ENCODE measurements around the gene SLC30A3.

Gene SLC30A3

GRCh38 chr2:27256855-27257454, 5.9 kb downstream of the SLC30A3 start:
- no peak for DNase-seq

GRCh38 chr2:27255660-27256059, 7.2 kb downstream of the SLC30A3 start:
- no peak for DNase-seq

DNA sequence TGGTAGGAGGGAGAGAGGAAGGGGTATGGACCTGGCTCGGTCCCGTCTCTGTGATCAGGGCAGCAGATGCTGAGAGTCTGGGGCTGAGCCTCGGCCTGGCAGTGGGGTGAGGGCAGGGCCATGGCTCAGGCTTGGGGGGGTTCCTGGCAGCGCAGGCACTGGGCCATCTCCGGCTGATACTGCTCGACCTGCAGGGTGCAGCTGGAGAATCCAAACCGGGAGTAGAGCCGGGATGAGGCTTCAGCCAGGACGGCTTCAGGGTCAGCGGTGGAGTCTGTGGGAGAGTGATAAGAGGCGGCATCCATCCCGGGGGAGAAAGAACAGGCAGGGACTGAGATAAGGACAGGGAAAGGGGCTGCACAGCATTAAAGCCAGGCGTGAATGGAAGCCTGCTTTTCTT, 7.7 kb downstream of the SLC30A3 start:
- no peak for DNase-seq

GRCh38 chr2:27251766-27252165, 11.1 kb downstream of the SLC30A3 start:
- DNase-seq, result no peak

DNA sequence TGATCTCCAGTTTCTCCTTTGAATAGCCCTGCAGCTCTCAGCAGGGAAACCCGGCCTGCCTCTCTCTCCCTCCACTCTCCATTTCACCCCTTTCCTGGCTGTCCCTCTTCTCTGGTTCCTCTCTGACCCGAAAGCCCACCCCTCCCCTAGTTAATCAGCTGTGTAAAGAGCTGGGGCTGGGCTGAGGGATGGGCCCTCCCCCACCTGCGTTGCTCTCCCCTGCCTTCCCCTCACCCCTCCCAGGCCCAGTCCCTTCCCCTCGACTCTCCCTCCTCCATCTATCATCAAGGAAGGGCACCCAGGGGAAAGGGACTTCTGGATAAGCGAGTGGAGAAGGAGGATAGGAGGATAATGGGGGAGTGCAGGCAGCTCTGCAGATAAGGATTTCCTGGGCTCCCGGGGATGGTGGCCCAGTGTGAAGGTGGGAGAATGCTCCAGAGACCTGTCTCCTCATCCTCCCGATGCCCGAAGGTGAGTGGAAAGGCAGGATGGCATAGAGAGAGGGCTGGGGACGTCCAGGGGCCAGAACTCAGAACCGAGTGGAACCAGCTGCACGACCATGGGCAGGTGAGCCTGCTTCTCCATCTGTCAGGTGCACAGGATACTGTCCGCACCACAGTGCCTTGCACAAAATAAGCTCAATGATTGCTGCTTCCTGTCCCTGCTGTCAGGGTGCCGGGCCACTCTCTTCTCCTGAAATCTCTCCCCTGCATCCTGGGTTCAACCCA, 12.0 kb downstream of the SLC30A3 start:
- DNase-seq, result no peak

DNA sequence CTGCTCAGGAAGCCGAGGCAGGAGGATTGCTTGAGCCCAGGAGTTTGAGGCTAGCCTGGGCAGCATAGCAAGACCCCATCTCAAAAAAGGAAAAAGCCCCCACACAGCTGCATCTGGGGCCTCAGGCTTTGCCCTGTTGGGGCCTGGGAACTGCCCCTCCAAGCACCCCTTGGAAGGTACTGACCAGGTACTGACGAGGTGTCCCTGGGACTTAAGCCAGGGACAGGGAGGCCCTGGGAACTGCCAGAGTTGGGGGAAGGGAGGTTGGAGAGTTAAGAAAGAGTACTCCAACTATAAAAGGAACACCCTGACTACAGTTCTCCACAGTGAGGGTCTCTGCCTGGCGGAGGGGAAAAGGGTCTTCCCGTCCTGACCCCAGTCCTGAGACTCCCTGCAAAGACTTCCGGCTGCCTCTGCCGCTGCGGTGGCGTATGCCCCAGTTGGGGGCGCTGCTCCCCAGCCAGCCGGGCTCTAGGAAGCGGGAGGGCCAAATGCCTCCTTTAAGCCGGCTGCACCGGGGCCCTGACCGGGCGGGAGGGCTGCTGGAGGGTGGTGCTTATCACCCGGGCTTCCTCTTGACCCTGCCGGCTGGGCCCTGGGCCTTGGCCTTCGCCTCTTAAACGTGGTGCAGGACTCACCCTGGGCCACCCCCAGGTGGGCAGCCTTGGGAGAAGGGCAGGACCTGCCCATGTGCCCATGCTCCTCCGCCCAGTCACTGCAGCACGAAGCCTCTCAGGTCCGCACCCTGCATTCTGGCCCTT, 12.8 kb downstream of the SLC30A3 start:
- peak; percentile 14 for DNase-seq

- DNase-seq, result no peak
These were observed 13.5 kb downstream of the SLC30A3 start for GRCh38 chr2:27249159-27249890.

DNA sequence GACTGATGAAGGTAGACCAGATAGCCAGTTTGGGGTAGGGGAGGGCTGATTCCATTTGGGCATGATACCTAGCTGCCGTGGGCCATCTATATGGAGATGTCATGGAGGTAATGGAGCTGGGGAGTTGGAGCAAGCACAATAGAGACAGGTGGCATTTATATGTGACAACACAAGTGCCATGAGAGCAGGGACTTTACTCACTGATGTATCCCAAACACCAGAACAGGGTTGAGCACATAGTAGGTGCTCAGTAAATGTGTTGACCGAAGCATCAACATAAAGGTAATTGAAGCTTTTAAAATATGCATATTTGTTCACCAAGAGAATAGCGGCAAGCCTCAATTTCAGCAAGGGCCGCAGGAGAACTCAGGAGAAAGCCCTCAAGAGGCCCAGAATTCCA, 15.0 kb downstream of the SLC30A3 start:
- DNase-seq, result no peak

- no peak for DNase-seq
These were observed 17.2 kb downstream of the SLC30A3 start for GRCh38 chr2:27245626-27246025.

- no peak for DNase-seq
These were observed 17.7 kb downstream of the SLC30A3 start for GRCh38 chr2:27245116-27245515.

- no peak for DNase-seq
These were observed 19.3 kb downstream of the SLC30A3 start for GRCh38 chr2:27243391-27244130.

DNA sequence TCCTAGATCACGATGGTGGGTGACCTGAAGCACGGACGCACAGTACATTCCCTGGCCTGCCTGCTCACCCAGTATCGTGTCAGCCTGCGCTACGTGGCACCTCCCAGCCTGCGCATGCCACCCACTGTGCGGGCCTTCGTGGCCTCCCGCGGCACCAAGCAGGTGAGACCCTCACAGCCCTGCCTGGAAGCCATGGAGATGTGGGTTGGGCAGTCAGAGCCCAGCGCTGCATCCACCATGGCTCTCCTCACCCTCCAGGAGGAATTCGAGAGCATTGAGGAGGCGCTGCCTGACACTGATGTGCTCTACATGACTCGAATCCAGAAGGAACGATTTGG, 20.3 kb downstream of the SLC30A3 start:
- DNase-seq, result no peak

- no peak for DNase-seq
These were observed 20.9 kb downstream of the SLC30A3 start for GRCh38 chr2:27241761-27242613.

DNA sequence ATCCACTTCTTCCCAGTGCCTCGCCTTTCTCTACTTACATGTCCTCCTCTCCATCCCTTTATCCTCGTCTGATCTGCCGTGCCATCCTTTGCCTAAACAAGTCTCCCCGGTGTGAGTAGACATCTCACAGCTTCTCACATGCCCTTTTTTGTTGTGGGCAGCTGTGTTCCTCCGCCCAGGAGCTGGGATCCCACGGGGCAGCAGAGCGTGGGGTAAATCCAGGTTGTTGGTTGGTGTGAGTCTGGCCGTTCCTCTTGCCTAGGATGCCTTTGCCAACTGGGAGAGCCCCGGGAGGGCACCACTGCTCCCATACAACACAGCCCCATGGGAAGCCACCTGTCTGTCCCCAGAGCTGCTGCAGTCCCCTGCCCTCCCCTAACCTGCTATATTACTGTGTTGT, 22.4 kb downstream of the SLC30A3 start:
- DNase-seq, result no peak

DNA sequence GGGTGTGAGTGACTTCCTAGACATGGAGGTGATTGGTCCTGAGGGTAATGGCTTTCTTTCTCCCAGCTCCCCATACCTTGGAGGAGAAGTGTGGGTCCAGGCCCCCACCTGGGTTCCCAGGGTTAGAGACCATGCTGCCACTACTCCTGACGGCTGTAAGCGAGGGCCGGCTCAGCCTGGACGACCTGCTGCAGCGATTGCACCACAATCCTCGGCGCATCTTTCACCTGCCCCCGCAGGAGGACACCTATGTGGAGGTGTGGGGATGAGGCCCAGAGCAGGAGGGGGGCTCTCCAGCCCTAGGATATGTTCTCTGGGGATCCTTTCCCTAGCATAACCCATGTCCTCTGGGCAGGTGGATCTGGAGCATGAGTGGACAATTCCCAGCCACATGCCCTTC, 23.9 kb downstream of the SLC30A3 start:
- DNase-seq, result no peak

GRCh38 chr2:27237341-27237945, 25.4 kb downstream of the SLC30A3 start:
- no peak for DNase-seq

GRCh38 chr2:27236626-27237025, 26.2 kb downstream of the SLC30A3 start:
- DNase-seq, result no peak

DNA sequence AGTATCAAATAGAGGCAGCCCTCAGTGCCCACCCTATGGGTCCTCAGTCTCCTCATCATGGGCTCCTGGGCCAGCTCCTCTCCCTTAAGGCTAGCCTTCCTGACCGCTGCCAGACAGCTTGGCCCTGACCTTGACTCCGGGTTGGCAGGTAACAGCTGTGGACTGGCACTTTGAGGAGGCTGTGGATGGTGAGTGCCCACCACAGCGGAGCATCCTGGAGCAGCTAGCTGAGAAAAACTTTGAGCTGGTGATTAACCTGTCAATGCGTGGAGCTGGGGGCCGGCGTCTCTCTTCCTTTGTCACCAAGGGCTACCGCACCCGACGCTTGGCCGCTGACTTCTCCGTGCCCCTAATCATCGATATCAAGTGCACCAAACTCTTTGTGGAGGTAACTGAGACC, 26.7 kb downstream of the SLC30A3 start:
- DNase-seq, result no peak

DNA sequence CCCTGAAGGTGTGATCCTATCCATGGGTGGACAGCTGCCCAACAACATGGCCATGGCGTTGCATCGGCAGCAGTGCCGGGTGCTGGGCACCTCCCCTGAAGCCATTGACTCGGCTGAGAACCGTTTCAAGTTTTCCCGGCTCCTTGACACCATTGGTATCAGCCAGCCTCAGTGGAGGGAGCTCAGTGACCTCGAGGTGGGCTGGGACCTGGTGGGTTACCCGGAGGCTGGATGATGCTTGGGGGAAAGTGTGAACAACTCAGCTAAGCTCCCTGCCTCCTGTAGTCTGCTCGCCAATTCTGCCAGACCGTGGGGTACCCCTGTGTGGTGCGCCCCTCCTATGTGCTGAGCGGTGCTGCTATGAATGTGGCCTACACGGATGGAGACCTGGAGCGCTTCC, 29.5 kb downstream of the SLC30A3 start:
- no peak for DNase-seq

GRCh38 chr2:27231921-27232320, 30.9 kb downstream of the SLC30A3 start:
- no peak for DNase-seq

- no peak for DNase-seq
These were observed 35.3 kb downstream of the SLC30A3 start for GRCh38 chr2:27227501-27227900.

All from NCI-H1092 treated with DMSO at 0.1 percent for 48 hours (cell line).